Endothelial cell of umbilical vein (primary cell): ENCODE measurements around the gene IFIT1B. TPM values are rescaled to one million over a fixed set of nuclear protein-coding genes. Genes with fewer than 3 reads are reported as not detected.
"Not testable (repeated sequence)": the region's sequence is repeated elsewhere in the genome, so short reads cannot be mapped to it uniquely, and the experiment has no call there.

ENCODE experiments used
- BruUV-seq: library from RNA; stranded (reverse); fragments of 400-500 nt; replicated peaks from 2 replicates; lab custom pipeline; 2021; lab: Mats Ljungman, UMichigan
- CTCF ChIA-PET: fragments of 300-600, 350-600 bp; sonication (Branson Sonifier 250); formaldehyde crosslinking; loops from one replicate; lab custom pipeline; 2021; ENCODE audit warnings: antibody characterized with exemption, inconsistent platforms; lab: Charles Lee
- POLR2A ChIA-PET: fragments of 300-600, 350-600 bp; sonication (Branson Sonifier 250); formaldehyde crosslinking; loops from one replicate; lab custom pipeline; 2021; ENCODE audit warnings: antibody characterized with exemption, inconsistent platforms; lab: Charles Lee
- DNase-seq: peaks from one replicate; pipeline ENCODE4 v3.0.0-alpha.2; 2011; ENCODE audit warnings: low read depth, low spot score
- FAIRE-seq: peaks from 2 replicates; lab custom pipeline; 2011; peaks lifted over from hg19 to GRCh38; lab: Jason Lieb, UNC
- H2AFZ ChIP-seq: 2 replicates; pipeline ENCODE4 v1.6.0; 2012; ENCODE audit warnings: low read depth, low read length, control low read depth, inconsistent platforms
- H3K27ac ChIP-seq: 2 replicates; pipeline ENCODE4 v1.5.1; 2011; ENCODE audit warnings: low read depth, mild to moderate bottlenecking, control low read depth, low read length, moderate library complexity; ENCODE audit not compliant: insufficient read depth
- H3K27me3 ChIP-seq, 2 experiments: 2 replicates each; pipeline versions ENCODE4 v1.6.0 to v1.6.1; 2011; ENCODE audit warnings: low read length in 2 of 2, mixed read lengths in 1 of 2; ENCODE audit not compliant: control insufficient read depth in 2 of 2, insufficient read depth in 2 of 2
- H3K36me3 ChIP-seq, 2 experiments: 2 replicates in 1 of 2; 3 replicates in 1 of 2; pipeline ENCODE4 v1.5.1; 2011; ENCODE audit warnings: low read length in 2 of 2, mild to moderate bottlenecking in 1 of 2, moderate library complexity in 1 of 2; ENCODE audit not compliant: control insufficient read depth in 2 of 2, insufficient read depth in 2 of 2; ENCODE audit errors: extremely low read depth in 1 of 2
- H3K4me1 ChIP-seq: 3 replicates; pipeline ENCODE4 v1.5.1; 2011; ENCODE audit warnings: mild to moderate bottlenecking, low read length; ENCODE audit not compliant: control insufficient read depth, insufficient read depth; ENCODE audit errors: extremely low read depth
- H3K4me2 ChIP-seq: 2 replicates; pipeline ENCODE4 v1.6.1; 2011; ENCODE audit warnings: low read length, control low read depth, mixed read lengths; ENCODE audit not compliant: insufficient read depth
- H3K4me3 ChIP-seq, 3 experiments: fragments of 200-600 bp in 1 of 3; sonication (generic), shearing (Covaris generic) in 1 of 3; replicated peaks in 1 of 3; 2 replicates each; pipeline ENCODE4 v1.5.1; 2011 to 2016; ENCODE audit warnings: control low read depth in 3 of 3, low read length in 3 of 3, mild to moderate bottlenecking in 2 of 3, inconsistent platforms in 1 of 3, low read depth in 1 of 3, moderate library complexity in 1 of 3; ENCODE audit not compliant: insufficient read depth in 1 of 3
- H3K79me2 ChIP-seq: 2 replicates; pipeline ENCODE4 v1.6.0; 2012; ENCODE audit warnings: low read length, inconsistent platforms; ENCODE audit not compliant: control insufficient read depth, insufficient read depth
- H3K9ac ChIP-seq: replicated peaks from 2 replicates; pipeline ENCODE3; 2011; ENCODE audit warnings: low read length, control low read depth; ENCODE audit not compliant: insufficient read depth; ENCODE audit errors: extremely low read depth
- H3K9me1 ChIP-seq: replicated peaks from 3 replicates; pipeline ENCODE4 v1.6.0; 2011; ENCODE audit warnings: mild to moderate bottlenecking, low read length; ENCODE audit not compliant: control insufficient read depth, insufficient read depth; ENCODE audit errors: extremely low read depth
- H3K9me3 ChIP-seq: replicated peaks from 2 replicates; pipeline ENCODE4 v1.5.1; 2012; ENCODE audit warnings: low read length, inconsistent platforms; ENCODE audit not compliant: control insufficient read depth, insufficient read depth
- H4K20me1 ChIP-seq: replicated peaks from 2 replicates; pipeline ENCODE3; 2011; ENCODE audit warnings: mild to moderate bottlenecking, low read length; ENCODE audit not compliant: control insufficient read depth, insufficient read depth; ENCODE audit errors: extremely low read depth
- CTCF ChIP-seq, 2 donors: IDR thresholded peaks; 1 replicate in 1 of 2; 2 replicates in 1 of 2; pipeline ENCODE4 v1.5.1; 2011; ENCODE audit warnings: low read length in 2 of 2, mild to moderate bottlenecking in 2 of 2, moderate library complexity in 2 of 2, control low read depth in 1 of 2, inconsistent platforms in 1 of 2, low read depth in 1 of 2; ENCODE audit not compliant: insufficient read depth in 1 of 2; ENCODE audit errors: extremely low read depth in 1 of 2
- EZH2 ChIP-seq: IDR thresholded peaks from 2 replicates; pipeline ENCODE4 v1.6.1; 2012; ENCODE audit warnings: borderline replicate concordance, low read depth, mild to moderate bottlenecking, moderate library complexity, low read length, inconsistent platforms; ENCODE audit not compliant: severe bottlenecking
- FOS ChIP-seq: IDR thresholded peaks from 2 replicates; pipeline ENCODE4 v1.6.1; 2011; ENCODE audit warnings: mild to moderate bottlenecking, low read length, moderate library complexity, borderline replicate concordance; ENCODE audit not compliant: insufficient read depth
- GATA2 ChIP-seq: IDR thresholded peaks from 2 replicates; pipeline ENCODE4 v1.7.0; 2011; ENCODE audit warnings: low read depth, mild to moderate bottlenecking, moderate library complexity, mixed read lengths, low read length; ENCODE audit not compliant: insufficient read length, insufficient read depth
- JUN ChIP-seq: IDR thresholded peaks from 2 replicates; pipeline ENCODE4 v1.6.1; 2011; ENCODE audit warnings: borderline replicate concordance, low read depth; ENCODE audit not compliant: insufficient read length, insufficient read depth
- MYC ChIP-seq: IDR thresholded peaks from one replicate; pipeline ENCODE4 v1.6.1; 2011; ENCODE audit warnings: mild to moderate bottlenecking, low read depth, low read length
- POLR2A ChIP-seq: IDR thresholded peaks from 2 replicates; pipeline ENCODE4 v1.6.1; 2012; ENCODE audit warnings: low read depth, mild to moderate bottlenecking, control low read depth, low read length
- POLR2AphosphoS5 ChIP-seq: IDR thresholded peaks from 2 replicates; pipeline ENCODE4 v1.6.1; 2012; ENCODE audit warnings: low read depth, mild to moderate bottlenecking, control low read depth, low read length, moderate library complexity; ENCODE audit not compliant: insufficient read depth
- dilution Hi-C: fragments of 300-500 bp; cut with MboI; formaldehyde crosslinking; loops from one replicate; pipeline ENCODE4 v1.15.0; 2019; ENCODE audit warnings: low sequenced_read_pairs; ENCODE audit not compliant: extremely low pct_ligation_motif_present
- intact Hi-C: fragments of 100-400 bp; cut with micrococcal nuclease; formaldehyde crosslinking; loops from one replicate; pipeline ENCODE4 v1.10.0; 2022
- polyA plus RNA-seq, 4 experiments: library from polyadenylated mRNA; depleted of rRNA in 3 of 4; stranded (reverse) in 3 of 4; unstranded in 1 of 4; fragments of >200 nt; gene quantifications; 2 replicates each; pipeline versions ENCODE4 v1.2.1 to v1.2.3, GENCODE V29; 2011 to 2012; ENCODE audit warnings: missing spikeins in 1 of 4
- total RNA-seq: library from RNA; stranded (reverse); gene quantifications from 2 replicates; pipeline ENCODE4 v1.2.3, GENCODE V29; 2021
- TF ChIP-seq, protein P1 (sequence below): IDR thresholded peaks from 2 replicates; pipeline ENCODE4 v1.6.1; 2011; ENCODE audit not compliant: insufficient read depth, insufficient read length

Gene IFIT1B
- total and polyA plus RNA-seq, 2 donors (not counting 3 experiments of a cell fraction or from before 2014, with no cell fraction given), result not detected

GRCh38 chr10:89412276-89412675 lies 34.4 kb downstream of the IFIT1B start:
- H3K4me2 ChIP-seq, H4K20me1 ChIP-seq, POLR2A ChIA-PET, H3K27ac ChIP-seq, DNase-seq, CTCF ChIA-PET, H3K4me3 ChIP-seq, H3K9ac ChIP-seq, H3K4me1 ChIP-seq, H3K9me3 ChIP-seq, H2AFZ ChIP-seq, FAIRE-seq, intact Hi-C loops, H3K36me3 ChIP-seq, H3K79me2 ChIP-seq, dilution Hi-C loops, H3K9me1 ChIP-seq, BruUV-seq, H3K27me3 ChIP-seq: not testable (repeated sequence)

- FAIRE-seq, result no peak
- intact Hi-C loops, result no loop called here
- no peak overlapping the region for H2AFZ ChIP-seq
- no peak overlapping the region for H3K4me3 ChIP-seq
- ChIA-PET CTCF (interaction anchor here (0.9 to 1.4 kb wide), 6 partner anchors 11 to 162 kb away, joined by 3 to 7 read pairs (median 4); partner anchors contain the start of genes IFIT1, IFIT2 and LIPA), POLR2A (no interaction called here)
- H3K9me3 ChIP-seq, result no peaks in the 10 kb centered on the region
- no peaks in the 10 kb centered on the region for H3K79me2 ChIP-seq
- no peaks in the 10 kb centered on the region for H3K36me3 ChIP-seq
- TF ChIP-seq EZH2 (no peak), CTCF (IDR thresholded peaks at IDR 0.05; ENCODE audit: extremely low read depth in 1 of 2, insufficient read depth in 1 of 2, low read depth in 1 of 2, low read length in 2 of 2) (no peak), POLR2A (no peak), MYC (no peak), FOS (no peak), JUN (no peak), POLR2AphosphoS5 (no peak), GATA2 (no peak)
- TF ChIP-seq, protein P1, sequence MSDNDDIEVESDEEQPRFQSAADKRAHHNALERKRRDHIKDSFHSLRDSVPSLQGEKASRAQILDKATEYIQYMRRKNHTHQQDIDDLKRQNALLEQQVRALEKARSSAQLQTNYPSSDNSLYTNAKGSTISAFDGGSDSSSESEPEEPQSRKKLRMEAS, result no peak
- no peaks in the 10 kb centered on the region for H3K27me3 ChIP-seq
- H3K4me1 ChIP-seq, result no peaks in the 10 kb centered on the region
- no peaks in the 10 kb centered on the region for H4K20me1 ChIP-seq
- no TSS peak for BruUV-seq
- no peak overlapping the region for H3K27ac ChIP-seq
- no peaks in the 10 kb centered on the region for H3K9me1 ChIP-seq
- H3K9ac ChIP-seq, result no peak overlapping the region
- no peak for DNase-seq
- dilution Hi-C loops, result no loop called here
- H3K4me2 ChIP-seq, result no peak overlapping the region
Measured at GRCh38 chr10:89413398-89413912, 35.6 kb downstream of the IFIT1B start.
